GM12873 (cell line): ENCODE data around the gene SLC6A3.

Source experiments
- TF ChIP-seq, protein P1 (sequence below): IDR thresholded peaks from 2 replicates; pipeline ENCODE4 v1.5.1; 2012; ENCODE audit warnings: low read depth, mild to moderate bottlenecking, moderate library complexity, low read length, control low read depth; ENCODE audit not compliant: insufficient read depth; ENCODE audit errors: missing control alignments

The SLC6A3 gene

DNA sequence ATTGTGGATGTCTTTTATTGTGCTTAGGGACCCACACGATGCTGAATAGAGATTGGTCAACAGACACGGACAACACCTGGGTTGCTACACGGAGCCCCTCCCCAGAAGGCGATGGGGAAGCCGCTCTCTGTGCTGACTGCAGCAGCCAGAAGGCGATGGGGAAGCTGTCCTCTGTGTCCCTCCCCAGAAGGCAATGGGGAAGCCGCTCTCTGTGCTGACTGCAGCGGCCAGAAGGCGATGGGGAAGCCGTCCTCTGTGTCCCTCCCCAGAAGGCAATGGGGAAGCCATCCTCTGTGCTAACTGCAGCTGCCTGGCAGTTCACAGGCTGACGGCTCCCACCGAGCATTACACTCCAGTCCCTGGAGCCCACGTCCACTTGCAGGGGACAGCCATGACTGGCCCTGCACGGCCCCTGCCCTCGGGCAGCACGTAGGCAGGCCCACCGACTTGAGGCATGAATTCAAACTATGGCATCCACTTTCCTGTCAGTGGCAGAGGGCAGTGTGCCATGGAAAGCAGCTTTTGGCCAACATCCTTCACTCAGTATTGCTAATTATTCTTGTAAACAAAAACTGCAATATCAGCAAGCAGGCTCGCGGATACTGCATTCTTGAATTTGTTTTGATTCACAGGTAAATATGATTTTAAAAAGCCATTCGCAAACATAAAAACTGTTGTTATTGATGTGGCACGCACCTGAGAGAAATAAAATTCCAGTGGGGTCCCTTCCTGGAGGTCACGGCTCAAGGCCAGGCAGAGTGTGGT lies 52.3 kb downstream of the SLC6A3 start:
- TF ChIP-seq, protein P1, sequence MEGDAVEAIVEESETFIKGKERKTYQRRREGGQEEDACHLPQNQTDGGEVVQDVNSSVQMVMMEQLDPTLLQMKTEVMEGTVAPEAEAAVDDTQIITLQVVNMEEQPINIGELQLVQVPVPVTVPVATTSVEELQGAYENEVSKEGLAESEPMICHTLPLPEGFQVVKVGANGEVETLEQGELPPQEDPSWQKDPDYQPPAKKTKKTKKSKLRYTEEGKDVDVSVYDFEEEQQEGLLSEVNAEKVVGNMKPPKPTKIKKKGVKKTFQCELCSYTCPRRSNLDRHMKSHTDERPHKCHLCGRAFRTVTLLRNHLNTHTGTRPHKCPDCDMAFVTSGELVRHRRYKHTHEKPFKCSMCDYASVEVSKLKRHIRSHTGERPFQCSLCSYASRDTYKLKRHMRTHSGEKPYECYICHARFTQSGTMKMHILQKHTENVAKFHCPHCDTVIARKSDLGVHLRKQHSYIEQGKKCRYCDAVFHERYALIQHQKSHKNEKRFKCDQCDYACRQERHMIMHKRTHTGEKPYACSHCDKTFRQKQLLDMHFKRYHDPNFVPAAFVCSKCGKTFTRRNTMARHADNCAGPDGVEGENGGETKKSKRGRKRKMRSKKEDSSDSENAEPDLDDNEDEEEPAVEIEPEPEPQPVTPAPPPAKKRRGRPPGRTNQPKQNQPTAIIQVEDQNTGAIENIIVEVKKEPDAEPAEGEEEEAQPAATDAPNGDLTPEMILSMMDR = no peak

GRCh38 chr5:1392261-1392660 lies 53.0 kb downstream of the SLC6A3 start:
- TF ChIP-seq, protein P1 = no peak

GRCh38 chr5:1391691-1392090 lies 53.5 kb downstream of the SLC6A3 start:
- TF ChIP-seq, protein P1 = no peak

DNA sequence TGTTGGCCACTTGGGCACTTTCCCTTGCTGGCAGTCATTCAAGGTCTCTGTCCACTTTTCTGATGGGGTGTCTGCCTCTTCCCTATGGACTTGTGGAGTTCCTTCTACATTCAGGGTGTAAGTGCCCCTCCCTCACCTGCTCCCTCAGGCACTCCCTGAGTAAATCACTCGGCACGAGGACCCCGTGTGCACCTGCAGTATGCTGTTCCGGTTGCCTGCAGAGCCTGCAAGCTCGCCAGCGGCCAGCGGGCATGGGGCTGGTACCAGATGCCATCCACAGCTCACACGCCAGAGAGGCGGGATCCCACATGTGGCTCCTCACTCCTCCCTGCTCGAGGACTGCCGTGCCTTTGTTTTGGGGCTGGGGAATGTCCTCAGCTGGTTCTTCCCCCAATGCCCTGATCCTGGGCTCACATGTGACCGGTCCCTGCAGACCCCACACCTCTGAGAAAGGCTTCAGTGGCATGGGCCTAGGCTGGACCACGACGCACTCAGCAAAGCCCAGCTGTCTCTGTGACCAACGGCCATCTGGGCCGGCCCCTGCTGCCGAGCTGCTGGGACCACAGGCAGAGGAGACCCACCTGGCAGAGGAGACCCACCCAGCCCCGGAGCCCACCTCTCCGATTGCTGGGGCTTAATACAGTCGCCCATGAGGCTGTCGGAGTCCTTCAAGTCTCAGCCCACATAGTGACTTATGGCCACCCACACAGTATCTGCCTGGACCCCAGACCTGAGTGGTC lies 54.2 kb downstream of the SLC6A3 start:
- TF ChIP-seq, protein P1 = no peak

GRCh38 chr5:1390333-1390732 lies 54.9 kb downstream of the SLC6A3 start:
- TF ChIP-seq, protein P1 = no peak

DNA sequence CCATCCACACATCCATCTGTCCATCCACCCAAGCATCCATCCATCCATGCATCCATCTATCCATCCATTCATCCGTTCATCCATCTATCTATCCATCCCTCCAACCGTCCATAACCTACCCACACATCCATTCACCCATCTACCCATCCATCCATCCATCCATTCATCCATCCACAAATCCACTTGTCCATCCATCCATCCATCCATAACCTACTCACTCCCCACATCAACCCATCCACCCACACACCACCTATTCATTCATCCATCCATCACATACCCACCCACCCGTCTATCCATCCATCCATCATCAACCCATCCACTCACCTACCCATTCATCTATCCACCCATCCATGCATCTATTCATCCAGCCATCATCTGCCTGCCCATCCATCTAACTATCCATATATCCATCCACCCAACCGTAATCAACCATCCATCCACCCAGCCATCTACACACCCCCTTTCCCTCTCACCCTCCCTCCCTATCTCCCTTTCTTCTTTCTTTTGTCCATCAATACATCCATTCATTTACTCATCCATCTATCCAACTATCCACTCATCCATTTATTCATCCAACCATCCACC lies 56.8 kb downstream of the SLC6A3 start:
- TF ChIP-seq, protein P1 = no peak

- TF ChIP-seq, protein P1 = no peak
Measured at GRCh38 chr5:1387876-1388275, 57.4 kb downstream of the SLC6A3 start.
